ENCODE measurements around the gene CHIC2.
"Not testable (repeated sequence)": the region's sequence is repeated elsewhere in the genome, so short reads cannot be mapped to it uniquely, and the experiment has no call there.

Gene CHIC2

GRCh38 chr4:54041100-54041499, 23.3 kb downstream of the CHIC2 start:
- TF ChIP-seq, protein P1, sequence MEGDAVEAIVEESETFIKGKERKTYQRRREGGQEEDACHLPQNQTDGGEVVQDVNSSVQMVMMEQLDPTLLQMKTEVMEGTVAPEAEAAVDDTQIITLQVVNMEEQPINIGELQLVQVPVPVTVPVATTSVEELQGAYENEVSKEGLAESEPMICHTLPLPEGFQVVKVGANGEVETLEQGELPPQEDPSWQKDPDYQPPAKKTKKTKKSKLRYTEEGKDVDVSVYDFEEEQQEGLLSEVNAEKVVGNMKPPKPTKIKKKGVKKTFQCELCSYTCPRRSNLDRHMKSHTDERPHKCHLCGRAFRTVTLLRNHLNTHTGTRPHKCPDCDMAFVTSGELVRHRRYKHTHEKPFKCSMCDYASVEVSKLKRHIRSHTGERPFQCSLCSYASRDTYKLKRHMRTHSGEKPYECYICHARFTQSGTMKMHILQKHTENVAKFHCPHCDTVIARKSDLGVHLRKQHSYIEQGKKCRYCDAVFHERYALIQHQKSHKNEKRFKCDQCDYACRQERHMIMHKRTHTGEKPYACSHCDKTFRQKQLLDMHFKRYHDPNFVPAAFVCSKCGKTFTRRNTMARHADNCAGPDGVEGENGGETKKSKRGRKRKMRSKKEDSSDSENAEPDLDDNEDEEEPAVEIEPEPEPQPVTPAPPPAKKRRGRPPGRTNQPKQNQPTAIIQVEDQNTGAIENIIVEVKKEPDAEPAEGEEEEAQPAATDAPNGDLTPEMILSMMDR (conservative IDR thresholded peaks at IDR 0.05; ENCODE audit: low read depth, low read length), result no peak
- no peak for DNase-seq (ENCODE audit: low read depth)

GRCh38 chr4:54038056-54038455, 26.3 kb downstream of the CHIC2 start:
- TF ChIP-seq, protein P1 (conservative IDR thresholded peaks at IDR 0.05; ENCODE audit: low read depth, low read length), result no peak

More at GRCh38 chr4:54041100-54041499, 23.3 kb downstream of the CHIC2 start:
- no peak overlapping the region for H3K4me3 ChIP-seq (ENCODE audit: low read depth, low read length)

DNA sequence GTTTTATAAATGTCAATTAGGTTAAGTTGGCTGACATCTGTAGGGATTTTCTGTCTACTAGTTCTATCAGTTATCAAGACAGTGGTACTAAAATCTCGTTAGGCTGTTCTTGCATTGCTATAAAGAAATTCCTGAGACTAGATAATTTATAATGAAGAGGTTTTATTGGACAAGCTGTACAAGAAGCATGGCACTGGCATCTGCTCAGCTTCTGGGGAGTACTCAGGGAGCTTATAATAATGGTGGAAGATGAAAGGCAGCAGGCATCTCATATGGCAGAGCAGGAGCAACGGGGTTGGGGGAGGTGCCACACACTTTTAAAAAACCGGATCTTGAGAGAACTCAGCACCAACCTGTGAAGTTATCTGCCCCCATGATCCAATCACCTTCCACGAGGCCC, 28.2 kb downstream of the CHIC2 start:
- no peak for DNase-seq (ENCODE audit: low read depth)
- TF ChIP-seq, protein P1 (conservative IDR thresholded peaks at IDR 0.05; ENCODE audit: low read depth, low read length), result no peak
- no peak overlapping the region for H3K4me3 ChIP-seq (ENCODE audit: low read depth, low read length)

More at GRCh38 chr4:54038056-54038455, 26.3 kb downstream of the CHIC2 start:
- no peak overlapping the region for H3K4me3 ChIP-seq (ENCODE audit: low read depth, low read length)
- no peak for DNase-seq (ENCODE audit: low read depth)

GRCh38 chr4:54032558-54033135, 31.8 kb downstream of the CHIC2 start:
- DNase-seq (ENCODE audit: low read depth), result no peak
- no peak overlapping the region for H3K4me3 ChIP-seq (ENCODE audit: low read depth, low read length)
- TF ChIP-seq, protein P1 (conservative IDR thresholded peaks at IDR 0.05; ENCODE audit: low read depth, low read length), result no peak

DNA sequence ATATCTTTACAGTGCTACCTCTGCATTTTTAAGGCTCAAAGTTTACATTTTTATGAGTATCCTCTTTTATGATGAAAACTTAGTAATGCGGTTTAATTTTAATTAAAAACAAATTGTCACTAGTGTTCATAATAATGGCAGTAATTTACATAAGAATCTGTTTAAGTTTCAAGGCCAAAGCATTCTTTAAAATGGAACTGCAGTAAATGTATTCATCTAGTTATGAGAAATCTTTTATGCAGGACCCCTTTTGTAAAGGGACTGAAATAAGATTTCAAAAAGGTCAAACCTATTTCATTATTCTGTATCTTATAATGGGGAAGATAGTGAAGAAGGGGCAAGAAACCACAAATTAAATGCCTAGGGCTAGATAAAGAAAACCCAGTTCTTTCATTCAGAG, 37.1 kb downstream of the CHIC2 start:
- TF ChIP-seq, protein P1 (conservative IDR thresholded peaks at IDR 0.05; ENCODE audit: low read depth, low read length), result no peak
- DNase-seq (ENCODE audit: low read depth), result no peak
- H3K4me3 ChIP-seq (ENCODE audit: low read depth, low read length), result no peak overlapping the region

- TF ChIP-seq, protein P1 (conservative IDR thresholded peaks at IDR 0.05; ENCODE audit: low read depth, low read length), result no peak
- H3K4me3 ChIP-seq (ENCODE audit: low read depth, low read length), result no peak overlapping the region
- DNase-seq (ENCODE audit: low read depth), result no peak
Observed at GRCh38 chr4:54025582-54025981, 38.8 kb downstream of the CHIC2 start.

DNA sequence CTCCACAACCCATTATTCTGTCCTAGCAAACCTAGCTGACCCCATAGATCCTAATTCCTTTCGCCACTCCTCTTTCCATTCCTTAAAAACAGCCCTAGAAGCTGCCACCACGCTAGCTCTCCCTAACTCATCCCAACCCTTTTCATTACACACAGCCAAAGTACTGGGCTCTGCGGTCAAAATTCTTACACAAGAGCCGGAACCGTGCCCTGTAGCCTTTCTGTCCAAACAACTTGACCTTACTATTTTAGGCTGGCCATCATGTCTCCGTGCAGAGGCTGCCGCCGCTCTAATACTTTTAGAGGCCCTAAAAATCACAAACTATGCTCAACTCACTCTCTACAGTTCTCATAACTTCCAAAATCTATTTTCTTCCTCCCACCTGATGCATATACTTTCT, 41.4 kb downstream of the CHIC2 start:
- not testable (repeated sequence) for DNase-seq (ENCODE audit: low read depth)

More for the DNA sequence above, 41.4 kb downstream of the CHIC2 start:
- H3K4me3 ChIP-seq (ENCODE audit: low read depth, low read length), result not testable (repeated sequence)

Data from choroid plexus epithelial cell (primary cell).